ACHN (cell line): Measurements from ENCODE around the gene TAF8.

Source experiments
- DNase-seq: peaks from one replicate; pipeline ENCODE4 v3.0.0-alpha.2; 2015
- in situ Hi-C: cut with HindIII; loops from 2 replicates; pipeline ENCODE4 v1.10.0; 2017; ENCODE audit warnings: low sequenced_read_pairs, low pct_ligation_motif_present, low pct_unique_long_range_greater_than_20kb

TAF8 gene

GRCh38 chr6:42136508-42137193, 86.3 kb downstream of the TAF8 start:
- in situ Hi-C loops, result no loop called here
- peak; percentile 71 for DNase-seq
